Sciatic nerve (tissue), 2 donors: ENCODE results near the gene CFAP20DC. TPM values are rescaled to one million over a fixed set of nuclear protein-coding genes. Genes with fewer than 3 reads are reported as not detected.
"Not testable (repeated sequence)": the region's sequence is repeated elsewhere in the genome, so short reads cannot be mapped to it uniquely, and the experiment has no call there.

Source experiments
- ATAC-seq: fragments of 200-7000 bp; cut with Tn5 transposase; one replicate; pipeline ENCODE4 v1.9.1; 2020; ENCODE audit warnings: mild to moderate bottlenecking, moderate library complexity
- DNase-seq: peaks from one replicate; pipeline ENCODE4 v3.0.0-alpha.2; 2020; ENCODE audit warnings: low spot score
- intact Hi-C: fragments of 100-400 bp; cut with DNase I; formaldehyde crosslinking; loops from one replicate; pipeline ENCODE4 v1.14.2; 2022
- total RNA-seq: library from RNA; stranded (reverse); fragmentation: NEBNext Ultra II Directional; extraction: Animal tissue kit (Norgen Biotek cat#: 25700); gene quantifications from one replicate; pipeline ENCODE4 v1.2.1, GENCODE V29; 2021
- donor health status: DM: no; HTN: no; CAD: no.
- donor health status: DM: no; HTN: no; CAD: no.

CFAP20DC gene
- total RNA-seq, 1 donor from 2014 or later = 0.49 TPM

- intact Hi-C loops = no loop called here
- no peak for ATAC-seq
- no peak for DNase-seq
These were observed 326.7 kb downstream of the CFAP20DC start for GRCh38 chr3:58723173-58723572.

GRCh38 chr3:58722561-58722960 is 327.3 kb downstream of the CFAP20DC start:
- ATAC-seq = no peak
- no peak for DNase-seq
- intact Hi-C loops = no loop called here

- intact Hi-C loops = no loop called here
- ATAC-seq (no peak), DNase-seq (no peak)
These were observed 329.3 kb downstream of the CFAP20DC start for GRCh38 chr3:58720526-58720925.

- DNase-seq (no peak), ATAC-seq (no peak)
- intact Hi-C loops = no loop called here
These were observed 330.1 kb downstream of the CFAP20DC start for GRCh38 chr3:58719684-58720083.

- DNase-seq (no peak), ATAC-seq (no peak)
- intact Hi-C loops = no loop called here
These were observed 336.0 kb downstream of the CFAP20DC start for GRCh38 chr3:58713715-58714401.

GRCh38 chr3:58711871-58712270 is 338.0 kb downstream of the CFAP20DC start:
- ATAC-seq = no peak
- no peak for DNase-seq
- intact Hi-C loops = no loop called here

GRCh38 chr3:58708983-58709382 is 340.8 kb downstream of the CFAP20DC start:
- ATAC-seq, intact Hi-C loops, DNase-seq: not testable (repeated sequence)

- intact Hi-C loops = no loop called here
- ATAC-seq (no peak), DNase-seq (no peak)
These were observed 341.6 kb downstream of the CFAP20DC start for GRCh38 chr3:58708116-58708791.

GRCh38 chr3:58707390-58707930 is 342.4 kb downstream of the CFAP20DC start:
- DNase-seq (no peak), ATAC-seq (no peak)
- intact Hi-C loops = no loop called here

- ATAC-seq (no peak), DNase-seq (no peak)
- intact Hi-C loops = no loop called here
These were observed 343.2 kb downstream of the CFAP20DC start for GRCh38 chr3:58706395-58707167.

GRCh38 chr3:58704745-58705144 is 345.1 kb downstream of the CFAP20DC start:
- DNase-seq (no peak), ATAC-seq (no peak)
- intact Hi-C loops = no loop called here

- DNase-seq, intact Hi-C loops, ATAC-seq: not testable (repeated sequence)
These were observed 345.5 kb downstream of the CFAP20DC start for GRCh38 chr3:58704304-58704703.

- ATAC-seq (no peak), DNase-seq (no peak)
- intact Hi-C loops = no loop called here
These were observed 351.6 kb downstream of the CFAP20DC start for GRCh38 chr3:58698246-58698645.

GRCh38 chr3:58697561-58697960 is 352.3 kb downstream of the CFAP20DC start:
- intact Hi-C loops = no loop called here
- DNase-seq (no peak), ATAC-seq (no peak)

GRCh38 chr3:58696813-58697212 is 353.0 kb downstream of the CFAP20DC start:
- intact Hi-C loops, ATAC-seq, DNase-seq: not testable (repeated sequence)

- intact Hi-C loops = no loop called here
- ATAC-seq (no peak), DNase-seq (no peak)
These were observed 353.7 kb downstream of the CFAP20DC start for GRCh38 chr3:58696093-58696492.

GRCh38 chr3:58695284-58695683 is 354.5 kb downstream of the CFAP20DC start:
- ATAC-seq, intact Hi-C loops, DNase-seq: not testable (repeated sequence)

- intact Hi-C loops = no loop called here
- no peak for DNase-seq
- no peak for ATAC-seq
These were observed 355.6 kb downstream of the CFAP20DC start for GRCh38 chr3:58693940-58694850.

GRCh38 chr3:58692484-58692883 is 357.3 kb downstream of the CFAP20DC start:
- intact Hi-C loops = no loop called here
- ATAC-seq = no peak

More at GRCh38 chr3:58692484-58692883, 357.3 kb downstream of the CFAP20DC start:
- DNase-seq = no peak
